HEK293 (cell line): ENCODE results near the gene LEP.

Experiments used
- MZF1 ChIP-seq: fragments of 450-650 bp; formaldehyde crosslinking; IDR thresholded peaks from 2 replicates; pipeline ENCODE4 v1.5.1; 2017; ENCODE audit warnings: missing biosample characterization, missing genetic modification characterization, borderline replicate concordance
- SP2 ChIP-seq: fragments of 450-650 bp; formaldehyde crosslinking; IDR thresholded peaks from 2 replicates; pipeline ENCODE4 v1.5.1; 2016; ENCODE audit warnings: missing biosample characterization, missing genetic modification characterization
- ZNF138 ChIP-seq: fragments of 450-650 bp; formaldehyde crosslinking; IDR thresholded peaks from 2 replicates; pipeline ENCODE4 v1.5.1; 2016; ENCODE audit warnings: missing biosample characterization, missing genetic modification characterization, borderline replicate concordance
- TF ChIP-seq, protein P1 (sequence below): fragments of 450-650 bp; formaldehyde crosslinking; IDR thresholded peaks from 2 replicates; pipeline ENCODE4 v1.5.1; 2016; ENCODE audit warnings: missing biosample characterization, missing genetic modification characterization
- TF ChIP-seq, protein P2 (sequence below): fragments of 450-650 bp; formaldehyde crosslinking; IDR thresholded peaks from 2 replicates; pipeline ENCODE4 v1.5.1; 2016; ENCODE audit warnings: missing biosample characterization, missing genetic modification characterization
- TF ChIP-seq, protein P3 (sequence below): sonication (generic); formaldehyde crosslinking; IDR thresholded peaks from 2 replicates; pipeline ENCODE4 v1.8.1; 2022; ENCODE audit warnings: mild to moderate bottlenecking, moderate library complexity, missing genetic modification reagents
- TF ChIP-seq, protein P4 (sequence below): fragments of 450-650 bp; formaldehyde crosslinking; IDR thresholded peaks from 2 replicates; pipeline ENCODE4 v1.5.1; 2016; ENCODE audit warnings: missing biosample characterization, missing genetic modification characterization

DNA sequence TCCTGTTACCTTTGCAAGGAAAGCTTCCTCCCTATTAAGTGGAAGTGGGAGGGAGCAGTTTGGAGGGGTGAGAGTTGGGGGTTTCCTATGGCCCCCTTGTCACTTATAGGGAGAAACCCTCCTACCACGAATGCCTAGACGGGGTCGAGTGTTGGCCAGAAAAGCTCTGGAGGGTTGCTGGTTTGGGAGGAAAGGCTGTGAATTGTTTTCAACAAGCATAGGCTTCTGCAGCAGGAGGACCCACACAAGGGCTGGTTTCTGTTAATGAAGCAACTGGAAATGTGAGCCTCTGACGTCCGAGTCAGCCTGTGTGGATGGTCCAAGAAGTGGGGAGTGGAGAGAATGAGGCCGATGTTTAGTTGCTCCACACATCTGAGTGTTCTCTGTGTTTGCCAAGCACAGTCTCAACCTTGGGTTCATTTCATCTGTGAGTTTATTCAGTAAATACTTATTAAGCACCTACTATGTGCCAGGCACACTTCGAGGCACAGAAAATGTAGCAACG is 37.3 kb upstream of the LEP start:
- TF ChIP-seq SP2 (tag by site-specific recombination), result no peak
- TF ChIP-seq, protein P1, sequence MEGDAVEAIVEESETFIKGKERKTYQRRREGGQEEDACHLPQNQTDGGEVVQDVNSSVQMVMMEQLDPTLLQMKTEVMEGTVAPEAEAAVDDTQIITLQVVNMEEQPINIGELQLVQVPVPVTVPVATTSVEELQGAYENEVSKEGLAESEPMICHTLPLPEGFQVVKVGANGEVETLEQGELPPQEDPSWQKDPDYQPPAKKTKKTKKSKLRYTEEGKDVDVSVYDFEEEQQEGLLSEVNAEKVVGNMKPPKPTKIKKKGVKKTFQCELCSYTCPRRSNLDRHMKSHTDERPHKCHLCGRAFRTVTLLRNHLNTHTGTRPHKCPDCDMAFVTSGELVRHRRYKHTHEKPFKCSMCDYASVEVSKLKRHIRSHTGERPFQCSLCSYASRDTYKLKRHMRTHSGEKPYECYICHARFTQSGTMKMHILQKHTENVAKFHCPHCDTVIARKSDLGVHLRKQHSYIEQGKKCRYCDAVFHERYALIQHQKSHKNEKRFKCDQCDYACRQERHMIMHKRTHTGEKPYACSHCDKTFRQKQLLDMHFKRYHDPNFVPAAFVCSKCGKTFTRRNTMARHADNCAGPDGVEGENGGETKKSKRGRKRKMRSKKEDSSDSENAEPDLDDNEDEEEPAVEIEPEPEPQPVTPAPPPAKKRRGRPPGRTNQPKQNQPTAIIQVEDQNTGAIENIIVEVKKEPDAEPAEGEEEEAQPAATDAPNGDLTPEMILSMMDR (tag by site-specific recombination), result no peak
- TF ChIP-seq, protein P2, sequence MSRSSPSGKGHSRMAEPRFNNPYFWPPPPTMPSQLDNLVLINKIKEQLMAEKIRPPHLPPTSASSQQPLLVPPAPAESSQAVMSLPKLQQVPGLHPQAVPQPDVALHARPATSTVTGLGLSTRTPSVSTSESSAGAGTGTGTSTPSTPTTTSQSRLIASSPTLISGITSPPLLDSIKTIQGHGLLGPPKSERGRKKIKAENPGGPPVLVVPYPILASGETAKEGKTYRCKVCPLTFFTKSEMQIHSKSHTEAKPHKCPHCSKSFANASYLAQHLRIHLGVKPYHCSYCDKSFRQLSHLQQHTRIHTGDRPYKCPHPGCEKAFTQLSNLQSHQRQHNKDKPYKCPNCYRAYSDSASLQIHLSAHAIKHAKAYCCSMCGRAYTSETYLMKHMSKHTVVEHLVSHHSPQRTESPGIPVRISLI (tag by site-specific recombination), result no peak
- TF ChIP-seq, protein P3, sequence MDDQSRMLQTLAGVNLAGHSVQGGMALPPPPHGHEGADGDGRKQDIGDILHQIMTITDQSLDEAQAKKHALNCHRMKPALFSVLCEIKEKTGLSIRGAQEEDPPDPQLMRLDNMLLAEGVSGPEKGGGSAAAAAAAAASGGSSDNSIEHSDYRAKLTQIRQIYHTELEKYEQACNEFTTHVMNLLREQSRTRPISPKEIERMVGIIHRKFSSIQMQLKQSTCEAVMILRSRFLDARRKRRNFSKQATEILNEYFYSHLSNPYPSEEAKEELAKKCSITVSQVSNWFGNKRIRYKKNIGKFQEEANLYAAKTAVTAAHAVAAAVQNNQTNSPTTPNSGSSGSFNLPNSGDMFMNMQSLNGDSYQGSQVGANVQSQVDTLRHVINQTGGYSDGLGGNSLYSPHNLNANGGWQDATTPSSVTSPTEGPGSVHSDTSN, result no peak
- TF ChIP-seq, protein P4, sequence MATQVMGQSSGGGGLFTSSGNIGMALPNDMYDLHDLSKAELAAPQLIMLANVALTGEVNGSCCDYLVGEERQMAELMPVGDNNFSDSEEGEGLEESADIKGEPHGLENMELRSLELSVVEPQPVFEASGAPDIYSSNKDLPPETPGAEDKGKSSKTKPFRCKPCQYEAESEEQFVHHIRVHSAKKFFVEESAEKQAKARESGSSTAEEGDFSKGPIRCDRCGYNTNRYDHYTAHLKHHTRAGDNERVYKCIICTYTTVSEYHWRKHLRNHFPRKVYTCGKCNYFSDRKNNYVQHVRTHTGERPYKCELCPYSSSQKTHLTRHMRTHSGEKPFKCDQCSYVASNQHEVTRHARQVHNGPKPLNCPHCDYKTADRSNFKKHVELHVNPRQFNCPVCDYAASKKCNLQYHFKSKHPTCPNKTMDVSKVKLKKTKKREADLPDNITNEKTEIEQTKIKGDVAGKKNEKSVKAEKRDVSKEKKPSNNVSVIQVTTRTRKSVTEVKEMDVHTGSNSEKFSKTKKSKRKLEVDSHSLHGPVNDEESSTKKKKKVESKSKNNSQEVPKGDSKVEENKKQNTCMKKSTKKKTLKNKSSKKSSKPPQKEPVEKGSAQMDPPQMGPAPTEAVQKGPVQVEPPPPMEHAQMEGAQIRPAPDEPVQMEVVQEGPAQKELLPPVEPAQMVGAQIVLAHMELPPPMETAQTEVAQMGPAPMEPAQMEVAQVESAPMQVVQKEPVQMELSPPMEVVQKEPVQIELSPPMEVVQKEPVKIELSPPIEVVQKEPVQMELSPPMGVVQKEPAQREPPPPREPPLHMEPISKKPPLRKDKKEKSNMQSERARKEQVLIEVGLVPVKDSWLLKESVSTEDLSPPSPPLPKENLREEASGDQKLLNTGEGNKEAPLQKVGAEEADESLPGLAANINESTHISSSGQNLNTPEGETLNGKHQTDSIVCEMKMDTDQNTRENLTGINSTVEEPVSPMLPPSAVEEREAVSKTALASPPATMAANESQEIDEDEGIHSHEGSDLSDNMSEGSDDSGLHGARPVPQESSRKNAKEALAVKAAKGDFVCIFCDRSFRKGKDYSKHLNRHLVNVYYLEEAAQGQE (tag by site-specific recombination), result no peak
- TF ChIP-seq MZF1, result no peak
- no peak for TF ChIP-seq ZNF138 (tag by site-specific recombination)
